HCT116 (cell line): ENCODE results near the gene DDX60. TPM values are rescaled to one million over a fixed set of nuclear protein-coding genes. Genes with fewer than 3 reads are reported as not detected.

ENCODE experiments used
- ATAC-seq: fragments of 200-7000 bp; cut with Tn5 transposase; 2 replicates; pipeline ENCODE4 v1.9.1; 2020; ENCODE audit warnings: mild to moderate bottlenecking, moderate library complexity
- BruUV-seq: library from RNA; stranded (reverse); fragments of 400-500 nt; replicated peaks from 2 replicates; lab custom pipeline; 2021; lab: Mats Ljungman, UMichigan
- CTCF ChIA-PET: fragments of 300-600 bp; sonication (Branson Sonifier 250); formaldehyde crosslinking; loops from one replicate; lab custom pipeline; 2021; ENCODE audit warnings: antibody characterized with exemption; lab: Charles Lee
- POLR2A ChIA-PET: fragments of 300-600, 350-600 bp; sonication (Branson Sonifier 250); formaldehyde crosslinking; loops from one replicate; lab custom pipeline; 2021; ENCODE audit warnings: antibody characterized with exemption; lab: Charles Lee
- RAD21 ChIA-PET, 2 experiments: fragments of 300-600 bp; sonication (Branson Sonifier 250); formaldehyde crosslinking; loops; one replicate each; lab custom pipeline; 2023; ENCODE audit warnings: low total read pairs in 2 of 2; ENCODE audit not compliant: uncharacterized antibody in 2 of 2, unreplicated experiment in 2 of 2, low non-redundant PET in 1 of 2; lab: Charles Lee
- DNase-seq: peaks from one replicate; pipeline ENCODE4 v3.0.0-alpha.2; 2010; ENCODE audit warnings: low read depth, low spot score
- H2AFZ ChIP-seq: fragments of 200-600 bp; shearing (Covaris generic), sonication (generic); 2 replicates; pipeline ENCODE4 v1.6.1; 2017; ENCODE audit warnings: low read depth, mixed run types, mixed read lengths, antibody characterized with exemption, low read length; ENCODE audit not compliant: poor library complexity, severe bottlenecking
- H3K27ac ChIP-seq: 2 replicates; pipeline ENCODE4 v1.5.1; 2012; ENCODE audit warnings: low read depth, low read length
- H3K27me3 ChIP-seq: fragments of 200-600 bp; sonication (generic); 2 replicates; pipeline ENCODE4 v1.6.1; 2016; ENCODE audit warnings: mixed run types, low read length, mixed read lengths; ENCODE audit not compliant: insufficient read depth
- H3K36me3 ChIP-seq, 2 experiments: fragments of 200-500 bp in 1 of 2; fragments of 200-600 bp in 1 of 2; sonication (Bioruptor generic) in 1 of 2; sonication (generic) in 1 of 2; 2 replicates each; pipeline versions ENCODE4 v1.5.1 to v1.6.1; 2014 to 2016; ENCODE audit warnings: low read length in 2 of 2, inconsistent platforms in 1 of 2, mixed read lengths in 1 of 2, mixed run types in 1 of 2; ENCODE audit not compliant: insufficient read depth in 2 of 2, control insufficient read depth in 1 of 2
- H3K4me1 ChIP-seq, 2 experiments: fragments of 200-600 bp in 1 of 2; sonication (generic) in 1 of 2; 2 replicates each; pipeline versions ENCODE4 v1.5.1 to v1.6.1; 2012 to 2017; ENCODE audit warnings: low read length in 2 of 2, inconsistent platforms in 1 of 2, mild to moderate bottlenecking in 1 of 2, mixed read lengths in 1 of 2, mixed run types in 1 of 2, moderate library complexity in 1 of 2; ENCODE audit not compliant: insufficient read depth in 2 of 2, control insufficient read depth in 1 of 2
- H3K4me2 ChIP-seq: fragments of 200-600 bp; sonication (generic); 2 replicates; pipeline ENCODE4 v1.6.1; 2017; ENCODE audit warnings: mixed run types, low read length, mixed read lengths
- H3K4me3 ChIP-seq, 2 experiments: fragments of 200-600 bp in 1 of 2; sonication (generic) in 1 of 2; replicated peaks in 1 of 2; 2 replicates each; pipeline ENCODE4 v1.5.1; 2011 to 2016; ENCODE audit warnings: low read length in 2 of 2, control low read depth in 1 of 2, low read depth in 1 of 2, mild to moderate bottlenecking in 1 of 2, mixed read lengths in 1 of 2, mixed run types in 1 of 2
- H3K79me2 ChIP-seq: fragments of 200-600 bp; sonication (generic); 2 replicates; pipeline ENCODE4 v1.6.1; 2017; ENCODE audit warnings: mild to moderate bottlenecking, mixed run types, low read length, moderate library complexity, mixed read lengths; ENCODE audit not compliant: insufficient read depth
- H3K9ac ChIP-seq: fragments of 200-600 bp; sonication (generic); 2 replicates; pipeline ENCODE4 v1.6.1; 2016; ENCODE audit warnings: low read length, mixed read lengths
- H3K9me2 ChIP-seq: fragments of 200-600 bp; sonication (generic), shearing (Covaris generic); 2 replicates; pipeline ENCODE4 v1.6.1; 2017; ENCODE audit warnings: mixed run types, mild to moderate bottlenecking, moderate library complexity; ENCODE audit not compliant: insufficient read depth
- H3K9me3 ChIP-seq, 2 experiments: fragments of 200-500 bp in 1 of 2; fragments of 200-600 bp in 1 of 2; sonication (Bioruptor generic) in 1 of 2; sonication (generic) in 1 of 2; 2 replicates each; pipeline ENCODE4 v1.6.1; 2014 to 2017; ENCODE audit warnings: low read length in 2 of 2, mixed read lengths in 2 of 2, inconsistent platforms in 1 of 2, low read depth in 1 of 2, mild to moderate bottlenecking in 1 of 2, mixed run types in 1 of 2, moderate library complexity in 1 of 2; ENCODE audit not compliant: control insufficient read depth in 1 of 2, insufficient read depth in 1 of 2
- H4K20me1 ChIP-seq: fragments of 200-600 bp; sonication (generic), shearing (Covaris generic); 2 replicates; pipeline ENCODE4 v1.6.1; 2017; ENCODE audit warnings: mixed run types, mild to moderate bottlenecking, moderate library complexity; ENCODE audit not compliant: insufficient read depth
- CBX3 ChIP-seq: IDR thresholded peaks from 2 replicates; pipeline ENCODE4 v1.6.1; 2012; ENCODE audit warnings: low read depth
- CEBPB ChIP-seq: IDR thresholded peaks from 2 replicates; pipeline ENCODE4 v1.6.1; 2012; ENCODE audit warnings: low read depth
- EGR1 ChIP-seq: IDR thresholded peaks from 2 replicates; pipeline ENCODE4 v1.6.1; 2012; ENCODE audit warnings: low read depth
- ELF1 ChIP-seq: IDR thresholded peaks from 2 replicates; pipeline ENCODE4 v1.6.1; 2012; ENCODE audit warnings: low read depth, borderline replicate concordance
- POLR2A ChIP-seq: IDR thresholded peaks from 2 replicates; pipeline ENCODE4 v1.7.0; 2011; ENCODE audit warnings: borderline replicate concordance; ENCODE audit not compliant: insufficient read depth, insufficient read length; ENCODE audit errors: extremely low read depth
- RAD21 ChIP-seq: IDR thresholded peaks from 2 replicates; pipeline ENCODE4 v1.6.1; 2012; ENCODE audit warnings: low read depth, mild to moderate bottlenecking
- SIN3A ChIP-seq: IDR thresholded peaks from 2 replicates; pipeline ENCODE4 v1.6.1; 2012; ENCODE audit warnings: low read depth
- intact Hi-C: fragments of 100-400 bp; cut with micrococcal nuclease; formaldehyde crosslinking; loops from 2 replicates; pipeline ENCODE4 v1.10.0; 2022
- total RNA-seq: library from RNA; stranded (reverse); gene quantifications from one replicate; pipeline ENCODE4 v1.2.1, GENCODE V29; 2021; ENCODE audit not compliant: unreplicated experiment
- TF ChIP-seq, protein P1 (sequence below): IDR thresholded peaks from 2 replicates; pipeline ENCODE4 v1.6.1; 2012; ENCODE audit warnings: low read depth
- TF ChIP-seq, protein P2 (sequence below): IDR thresholded peaks from 2 replicates; pipeline ENCODE4 v1.6.1; 2012

DDX60 gene
- total RNA-seq, 1 experiment from 2014 or later = 6.5 TPM

DNA sequence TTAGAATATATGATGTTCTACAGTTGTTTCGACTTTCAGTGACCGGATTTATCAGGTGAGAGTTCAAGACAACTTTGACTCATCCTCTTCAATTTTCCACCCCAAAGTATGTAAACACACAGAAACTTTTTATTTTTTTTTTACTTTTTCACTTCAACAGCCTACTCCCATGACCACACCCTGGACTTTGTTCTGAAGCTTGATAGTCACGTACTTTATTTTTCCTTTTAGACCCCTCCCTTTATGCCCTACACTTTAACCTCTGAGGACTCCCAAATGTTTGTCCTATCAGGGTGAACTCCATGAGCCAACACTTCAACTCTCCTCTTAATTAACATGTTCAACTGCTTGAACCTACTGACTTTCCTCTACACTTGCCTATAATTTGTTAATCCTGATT is 2.5 kb upstream of the DDX60 start:
- no peaks in the 10 kb centered on the region for H3K27me3 ChIP-seq
- no peaks in the 10 kb centered on the region; a peak in 1 of 4 replicates for H3K36me3 ChIP-seq
- no peaks in the 10 kb centered on the region for H3K9me3 ChIP-seq
- intact Hi-C loops = no loop called here
- H3K27ac ChIP-seq = no peak overlapping the region
- H3K4me3 ChIP-seq = no peak overlapping the region
- no peak for ATAC-seq
- DNase-seq = no peak
- H3K4me1 ChIP-seq = peaks cover 10 to 20% of the 10 kb centered on the region in 2 experiments; a peak in 3 of 4 replicates
- H3K9ac ChIP-seq = no peak overlapping the region
- TF ChIP-seq ELF1 (no peak), SIN3A (no peak), CBX3 (no peak), POLR2A (no peak), EGR1 (no peak), CEBPB (no peak), RAD21 (no peak)
- TF ChIP-seq, protein P1, sequence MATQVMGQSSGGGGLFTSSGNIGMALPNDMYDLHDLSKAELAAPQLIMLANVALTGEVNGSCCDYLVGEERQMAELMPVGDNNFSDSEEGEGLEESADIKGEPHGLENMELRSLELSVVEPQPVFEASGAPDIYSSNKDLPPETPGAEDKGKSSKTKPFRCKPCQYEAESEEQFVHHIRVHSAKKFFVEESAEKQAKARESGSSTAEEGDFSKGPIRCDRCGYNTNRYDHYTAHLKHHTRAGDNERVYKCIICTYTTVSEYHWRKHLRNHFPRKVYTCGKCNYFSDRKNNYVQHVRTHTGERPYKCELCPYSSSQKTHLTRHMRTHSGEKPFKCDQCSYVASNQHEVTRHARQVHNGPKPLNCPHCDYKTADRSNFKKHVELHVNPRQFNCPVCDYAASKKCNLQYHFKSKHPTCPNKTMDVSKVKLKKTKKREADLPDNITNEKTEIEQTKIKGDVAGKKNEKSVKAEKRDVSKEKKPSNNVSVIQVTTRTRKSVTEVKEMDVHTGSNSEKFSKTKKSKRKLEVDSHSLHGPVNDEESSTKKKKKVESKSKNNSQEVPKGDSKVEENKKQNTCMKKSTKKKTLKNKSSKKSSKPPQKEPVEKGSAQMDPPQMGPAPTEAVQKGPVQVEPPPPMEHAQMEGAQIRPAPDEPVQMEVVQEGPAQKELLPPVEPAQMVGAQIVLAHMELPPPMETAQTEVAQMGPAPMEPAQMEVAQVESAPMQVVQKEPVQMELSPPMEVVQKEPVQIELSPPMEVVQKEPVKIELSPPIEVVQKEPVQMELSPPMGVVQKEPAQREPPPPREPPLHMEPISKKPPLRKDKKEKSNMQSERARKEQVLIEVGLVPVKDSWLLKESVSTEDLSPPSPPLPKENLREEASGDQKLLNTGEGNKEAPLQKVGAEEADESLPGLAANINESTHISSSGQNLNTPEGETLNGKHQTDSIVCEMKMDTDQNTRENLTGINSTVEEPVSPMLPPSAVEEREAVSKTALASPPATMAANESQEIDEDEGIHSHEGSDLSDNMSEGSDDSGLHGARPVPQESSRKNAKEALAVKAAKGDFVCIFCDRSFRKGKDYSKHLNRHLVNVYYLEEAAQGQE = no peak
- TF ChIP-seq, protein P2, sequence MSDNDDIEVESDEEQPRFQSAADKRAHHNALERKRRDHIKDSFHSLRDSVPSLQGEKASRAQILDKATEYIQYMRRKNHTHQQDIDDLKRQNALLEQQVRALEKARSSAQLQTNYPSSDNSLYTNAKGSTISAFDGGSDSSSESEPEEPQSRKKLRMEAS = no peak
- ChIA-PET POLR2A (no interaction called here), CTCF (no interaction called here), RAD21 (no interaction called here)
- no TSS peak for BruUV-seq
- no peak overlapping the region for H2AFZ ChIP-seq
- H4K20me1 ChIP-seq = no peaks in the 10 kb centered on the region
- H3K9me2 ChIP-seq = no peaks in the 10 kb centered on the region
- H3K79me2 ChIP-seq = no peaks in the 10 kb centered on the region
- H3K4me2 ChIP-seq = no peak overlapping the region
